HepG2 (cell line): Measurements from ENCODE around the gene STOM. TPM values are rescaled to one million over a fixed set of nuclear protein-coding genes. Genes with fewer than 3 reads are reported as not detected.
A peak's percentile ranks its signal among the peaks of the same experiment; 100 is the strongest.

Experiments
- ADNP ChIP-seq: sonication (generic); formaldehyde crosslinking; IDR thresholded peaks from 2 replicates; pipeline ENCODE4 v1.4.0; 2020; ENCODE audit warnings: missing genetic modification reagents
- AGO2 ChIP-seq: fragments of 200-400 bp; formaldehyde crosslinking; optimal IDR thresholded peaks from 2 replicates; pipeline ENCODE3; 2017; ENCODE audit warnings: mild to moderate bottlenecking, low read depth, low read length, moderate library complexity
- EEA1 ChIP-seq: sonication (generic); formaldehyde crosslinking; IDR thresholded peaks from 2 replicates; pipeline ENCODE4 v1.5.1; 2020; ENCODE audit warnings: mild to moderate bottlenecking, missing genetic modification reagents, borderline replicate concordance
- ERF ChIP-seq: IDR thresholded peaks from 2 replicates; pipeline ENCODE4 v1.6.1; 2018; ENCODE audit warnings: missing biosample characterization, missing genetic modification reagents
- GLMP ChIP-seq: sonication (generic); formaldehyde crosslinking; IDR thresholded peaks from 2 replicates; pipeline ENCODE4 v1.9.0; 2021; ENCODE audit warnings: missing genetic modification reagents, mild to moderate bottlenecking, borderline replicate concordance
- HIVEP1 ChIP-seq: sonication (generic); formaldehyde crosslinking; IDR thresholded peaks from 2 replicates; pipeline ENCODE4 v1.4.0; 2020; ENCODE audit warnings: mild to moderate bottlenecking, missing genetic modification reagents
- IKZF1 ChIP-seq: fragments of 450-650 bp; IDR thresholded peaks from 2 replicates; pipeline ENCODE4 v1.7.1; 2016
- MLXIP ChIP-seq: sonication (generic); formaldehyde crosslinking; IDR thresholded peaks from 2 replicates; pipeline ENCODE4 v1.9.0; 2021; ENCODE audit warnings: missing genetic modification reagents, borderline replicate concordance
- NR0B2 ChIP-seq: sonication (generic); formaldehyde crosslinking; IDR thresholded peaks from 2 replicates; pipeline ENCODE4 v1.4.0; 2020; ENCODE audit warnings: mild to moderate bottlenecking, missing genetic modification reagents
- PCBP1 ChIP-seq: fragments of 200-400 bp; formaldehyde crosslinking; IDR thresholded peaks from 2 replicates; pipeline ENCODE4 v1.6.1; 2017; ENCODE audit warnings: mild to moderate bottlenecking, low read depth, low read length, borderline replicate concordance
- POLR2G ChIP-seq: fragments of 200-400 bp; formaldehyde crosslinking; IDR thresholded peaks from 2 replicates; pipeline ENCODE4 v1.6.1; 2018; ENCODE audit warnings: mild to moderate bottlenecking, low read depth, low read length, moderate library complexity
- SETDB1 ChIP-seq: sonication (generic); formaldehyde crosslinking; IDR thresholded peaks from 2 replicates; pipeline ENCODE4 v1.5.1; 2020; ENCODE audit warnings: missing genetic modification reagents, mild to moderate bottlenecking, borderline replicate concordance
- SKIL ChIP-seq: sonication (generic); formaldehyde crosslinking; IDR thresholded peaks from 2 replicates; pipeline ENCODE4 v1.8.0; 2022; ENCODE audit warnings: missing genetic modification reagents, mild to moderate bottlenecking, moderate library complexity, borderline replicate concordance
- SMAD9 ChIP-seq: sonication (generic); formaldehyde crosslinking; IDR thresholded peaks from 2 replicates; pipeline ENCODE4 v1.5.1; 2020; ENCODE audit warnings: mild to moderate bottlenecking, missing genetic modification reagents
- SP5 ChIP-seq: IDR thresholded peaks from 2 replicates; pipeline ENCODE4 v1.6.1; 2016; ENCODE audit warnings: low read depth, borderline replicate concordance
- TP53 ChIP-seq: sonication (generic); formaldehyde crosslinking; conservative IDR thresholded peaks from 2 replicates; pipeline ENCODE4 v1.4.0; 2020; ENCODE audit warnings: missing genetic modification reagents
- TRIM24 ChIP-seq: sonication (generic); formaldehyde crosslinking; IDR thresholded peaks from 2 replicates; pipeline ENCODE4 v1.8.0; 2022; ENCODE audit warnings: mild to moderate bottlenecking, missing genetic modification reagents
- ZNF274 ChIP-seq: sonication (generic); formaldehyde crosslinking; IDR thresholded peaks from 2 replicates; pipeline ENCODE4 v1.5.1; 2020; ENCODE audit warnings: mild to moderate bottlenecking, missing genetic modification reagents
- ZNF550 ChIP-seq: sonication (generic); formaldehyde crosslinking; IDR thresholded peaks from 2 replicates; pipeline ENCODE4 v1.4.0; 2020; ENCODE audit warnings: mild to moderate bottlenecking, missing genetic modification reagents, borderline replicate concordance
- ZNF615 ChIP-seq: sonication (generic); formaldehyde crosslinking; IDR thresholded peaks from 2 replicates; pipeline ENCODE4 v1.5.0; 2020; ENCODE audit warnings: mild to moderate bottlenecking, missing genetic modification reagents, borderline replicate concordance
- ZNF775 ChIP-seq: sonication (generic); formaldehyde crosslinking; IDR thresholded peaks from 2 replicates; pipeline ENCODE4 v1.4.0; 2020; ENCODE audit warnings: missing genetic modification reagents, mild to moderate bottlenecking, moderate library complexity, borderline replicate concordance
- ZNF777 ChIP-seq: sonication (generic); formaldehyde crosslinking; IDR thresholded peaks from 2 replicates; pipeline ENCODE4 v1.4.0; 2020; ENCODE audit warnings: missing genetic modification reagents
- ZNF891 ChIP-seq: sonication (generic); formaldehyde crosslinking; IDR thresholded peaks from 2 replicates; pipeline ENCODE4 v1.5.0; 2020; ENCODE audit warnings: mild to moderate bottlenecking, missing genetic modification reagents
- ZSCAN20 ChIP-seq: sonication (generic); formaldehyde crosslinking; IDR thresholded peaks from 2 replicates; pipeline ENCODE4 v1.4.0; 2020; ENCODE audit warnings: missing genetic modification reagents, mild to moderate bottlenecking, borderline replicate concordance
- polyA plus RNA-seq, 8 experiments: library from polyadenylated mRNA; depleted of rRNA in 3 of 8; stranded (reverse) in 7 of 8; unstranded in 1 of 8; fragments of >200 nt; fragmentation: Illumina TruSeq in 4 of 8; extraction: Trizol in 4 of 8; gene quantifications; 2 replicates each; pipeline versions ENCODE4 v1.2.1 to v1.2.3, GENCODE V29; 2011 to 2016; ENCODE audit warnings: low read depth in 4 of 8, missing spikeins in 1 of 8, mixed read lengths in 1 of 8; ENCODE audit not compliant: insufficient read depth in 1 of 8
- total RNA-seq, 5 experiments: library from RNA; depleted of rRNA; stranded (reverse); fragments of >200 nt; fragmentation: Illumina TruSeq; extraction: Trizol; gene quantifications; 2 replicates each; pipeline ENCODE4 v1.2.3, GENCODE V29; 2016; ENCODE audit warnings: low read depth in 1 of 5

STOM gene
- total and polyA plus RNA-seq, 2 of the 13 experiments (the other 11 are each of a cell fraction or from before 2014, with no cell fraction given) = 43.6 to 165 TPM

- TF ChIP-seq SMAD9 (CRISPR knock-in tag) (no peak), PCBP1 (no peak), POLR2G (0 out of 2 replicates have a peak, but pooled peaks have one; percentile 26), GLMP (no peak), MLXIP (no peak), NR0B2 (CRISPR knock-in tag) (no peak), ZNF777 (CRISPR knock-in tag) (no peak), ZNF775 (no peak), SKIL (CRISPR knock-in tag) (peak; percentile 94), ZSCAN20 (CRISPR knock-in tag) (no peak), TRIM24 (0 out of 2 replicates have a peak, but pooled peaks have one; percentile 25), AGO2 (no peak), TP53 (peak; percentile 100), SP5 (CRISPR knock-in tag) (peak; percentile 67; the same call in 1 of the 2 replicates), ADNP (CRISPR knock-in tag) (no peak), ERF (peak; percentile 48; the same call in 1 of the 2 replicates), ZNF274 (CRISPR knock-in tag) (no peak), ZNF891 (CRISPR knock-in tag) (no peak), EEA1 (CRISPR knock-in tag) (no peak), SETDB1 (CRISPR knock-in tag) (no peak), IKZF1 (no peak), ZNF615 (peak; percentile 36; the same call in 1 of the 2 replicates), ZNF550 (CRISPR knock-in tag) (no peak), HIVEP1 (CRISPR knock-in tag) (no peak)
Observed at GRCh38 chr9:121322037-121322736, 47.9 kb downstream of the STOM start (continued).
